Large intestine (tissue), 3 donors: ENCODE data around the gene TFF2. TPM values are rescaled to one million over a fixed set of nuclear protein-coding genes. Genes with fewer than 3 reads are reported as not detected.
A peak's percentile ranks its signal among the peaks of the same experiment; 100 is the strongest.

Experiments
- DNase-seq, 2 donors: peaks; one replicate each; pipeline versions ENCODE4 v3.0.0 to v3.0.0-alpha.2; 2013
- H3K27ac ChIP-seq: one replicate; pipeline ENCODE4 v1.5.1; 2013; ENCODE audit warnings: low read length
- H3K27me3 ChIP-seq: 2 replicates; pipeline ENCODE4 v1.6.1; 2013; ENCODE audit warnings: low read length; ENCODE audit not compliant: control insufficient read depth, insufficient read depth
- H3K36me3 ChIP-seq: 2 replicates; pipeline ENCODE4 v1.6.1; 2013; ENCODE audit warnings: low read length; ENCODE audit not compliant: control insufficient read depth, insufficient read depth
- H3K4me1 ChIP-seq: one replicate; pipeline ENCODE4 v1.6.1; 2013; ENCODE audit warnings: low read length; ENCODE audit not compliant: control insufficient read depth, insufficient read depth
- H3K4me3 ChIP-seq: one replicate; pipeline ENCODE4 v1.5.1; 2013; ENCODE audit warnings: low read length
- H3K9me3 ChIP-seq: one replicate; pipeline ENCODE4 v1.6.1; 2013; ENCODE audit warnings: mild to moderate bottlenecking, low read depth, low read length, moderate library complexity; ENCODE audit not compliant: control insufficient read depth
- WGBS: methylation state at CpG from one replicate; pipeline ENCODE4 v1.1.5; 2013; ENCODE audit warnings: low lambda C conversion rate; ENCODE audit not compliant: insufficient coverage; 5-methylcytosine and 5-hydroxymethylcytosine counted together
- polyA plus RNA-seq: library from polyadenylated mRNA; unstranded; fragments of 120-200 nt; gene quantifications from one replicate; pipeline ENCODE4 v1.2.1, GENCODE V29; 2013

The TFF2 gene
- polyA plus RNA-seq, 1 donor, result 0.12 TPM

DNA sequence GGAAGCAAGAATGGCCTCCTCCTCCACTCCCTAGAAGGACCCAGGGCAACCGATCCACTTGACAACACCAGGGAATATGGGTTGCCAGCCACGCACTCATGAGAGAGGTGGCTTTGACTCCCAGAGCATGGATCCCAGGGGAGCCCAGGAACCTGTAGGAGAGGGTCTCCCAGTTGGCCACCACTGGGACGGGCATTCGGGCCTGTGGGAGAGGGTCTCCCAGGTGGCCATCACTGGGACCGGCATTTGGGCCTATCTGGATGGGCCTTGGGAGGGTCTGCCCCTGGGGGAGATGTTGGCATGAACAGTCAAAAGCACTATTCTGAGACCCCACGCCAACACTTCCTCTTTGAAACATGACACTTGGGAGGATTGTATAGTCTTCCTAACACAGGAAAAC lies 15.0 kb upstream of the TFF2 start:
- peaks cover 32% of the 10 kb centered on the region for H3K4me1 ChIP-seq
- no peaks in the 10 kb centered on the region for H3K36me3 ChIP-seq
- WGBS, result no CpG with 5 or more reads among the region's 6 CpGs
- no peak overlapping the region for H3K27ac ChIP-seq
- no peaks in the 10 kb centered on the region for H3K9me3 ChIP-seq
- H3K4me3 ChIP-seq, result no peak overlapping the region
- H3K27me3 ChIP-seq, result no peaks in the 10 kb centered on the region
- no peak for DNase-seq

DNA sequence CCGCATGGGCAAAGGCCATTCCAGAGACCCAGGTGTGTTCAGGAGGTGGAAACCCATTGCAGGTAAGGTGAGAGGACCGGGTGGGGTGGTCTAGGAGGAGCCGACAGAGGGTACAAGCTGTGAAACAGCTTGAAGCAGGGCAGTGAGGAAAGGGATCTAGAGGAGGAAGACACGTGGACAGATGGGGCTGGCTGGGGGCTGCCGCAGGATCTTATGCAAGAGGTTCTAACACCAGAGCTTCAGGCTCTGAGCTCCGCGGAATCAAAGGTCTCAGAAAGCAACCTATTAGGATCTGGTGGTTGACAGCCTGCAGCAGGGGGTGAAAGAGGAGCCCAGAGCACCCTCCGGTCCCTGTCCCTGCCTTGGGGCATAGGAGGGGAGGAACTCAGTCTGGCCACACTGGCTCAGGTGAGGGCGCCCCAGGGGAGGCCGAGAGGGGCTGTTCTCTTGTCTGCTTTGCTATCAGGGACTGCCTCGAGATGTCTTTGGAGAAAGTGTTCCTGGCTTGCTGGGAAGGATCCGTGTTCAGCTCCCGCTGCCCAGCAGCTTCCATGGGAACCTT lies 13.6 kb upstream of the TFF2 start:
- Histone ChIP-seq H3K36me3 (no peaks in the 10 kb centered on the region), H3K9me3 (peaks cover 3% of the 10 kb centered on the region), H3K4me1 (peaks cover 32% of the 10 kb centered on the region), H3K27ac (no peak overlapping the region), H3K27me3 (no peaks in the 10 kb centered on the region), H3K4me3 (no peak overlapping the region)
- no peak for DNase-seq
- WGBS, result no CpG with 5 or more reads among the region's 13 CpGs

DNA sequence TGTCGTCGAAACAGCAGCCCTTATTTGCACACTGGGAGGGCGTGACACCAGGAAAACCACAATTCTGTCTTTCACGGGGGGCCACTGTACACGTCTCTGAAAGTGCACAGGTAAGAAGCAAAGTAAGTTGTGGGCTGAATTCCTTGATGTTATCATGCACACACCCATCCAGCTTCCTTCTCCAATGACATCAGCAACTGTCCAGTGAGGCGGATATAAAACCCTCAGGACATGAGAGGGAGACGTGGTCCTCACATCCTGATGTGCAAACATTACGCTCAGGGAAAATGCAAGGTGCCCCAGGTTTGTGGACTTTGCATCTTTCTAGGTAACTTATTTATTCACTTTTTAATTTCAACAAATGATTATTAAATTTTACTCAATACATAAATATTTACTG lies 12.5 kb upstream of the TFF2 start:
- H3K27ac ChIP-seq, result no peak overlapping the region
- WGBS, result no CpG with 5 or more reads among the region's 8 CpGs

DNA sequence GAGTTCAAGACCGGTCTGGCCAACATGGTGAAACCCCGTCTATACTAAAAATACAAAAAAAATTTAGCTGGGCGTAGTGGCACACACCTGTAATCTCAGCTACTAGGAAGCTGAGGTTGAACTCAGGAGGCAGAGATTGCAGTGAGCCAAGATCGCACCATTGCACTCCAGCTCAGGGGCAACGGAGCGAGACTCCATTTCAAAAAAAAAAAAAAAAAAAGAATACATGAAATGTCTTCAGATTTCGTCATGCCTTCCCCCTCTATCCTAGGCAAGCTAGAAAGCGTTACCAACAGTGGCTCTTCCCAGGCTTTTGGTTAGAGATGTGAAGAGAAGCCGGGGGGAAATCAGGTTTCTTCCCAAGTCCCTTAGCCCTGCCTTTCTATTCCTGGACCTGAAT lies 11.9 kb upstream of the TFF2 start:
- Histone ChIP-seq H3K4me3 (no peak overlapping the region), H3K27me3 (no peaks in the 10 kb centered on the region), H3K4me1 (peaks cover 28% of the 10 kb centered on the region), H3K36me3 (no peaks in the 10 kb centered on the region), H3K27ac (no peak overlapping the region), H3K9me3 (peaks cover 3% of the 10 kb centered on the region)
- no CpG with 5 or more reads among the region's 9 CpGs for WGBS
- DNase-seq, result no peak

More for the DNA sequence above, 12.5 kb upstream of the TFF2 start:
- Histone ChIP-seq H3K36me3 (no peaks in the 10 kb centered on the region), H3K4me1 (peaks cover 32% of the 10 kb centered on the region), H3K27me3 (no peaks in the 10 kb centered on the region), H3K9me3 (peaks cover 3% of the 10 kb centered on the region), H3K4me3 (no peak overlapping the region)
- peak; percentile 43 to 74 for DNase-seq

DNA sequence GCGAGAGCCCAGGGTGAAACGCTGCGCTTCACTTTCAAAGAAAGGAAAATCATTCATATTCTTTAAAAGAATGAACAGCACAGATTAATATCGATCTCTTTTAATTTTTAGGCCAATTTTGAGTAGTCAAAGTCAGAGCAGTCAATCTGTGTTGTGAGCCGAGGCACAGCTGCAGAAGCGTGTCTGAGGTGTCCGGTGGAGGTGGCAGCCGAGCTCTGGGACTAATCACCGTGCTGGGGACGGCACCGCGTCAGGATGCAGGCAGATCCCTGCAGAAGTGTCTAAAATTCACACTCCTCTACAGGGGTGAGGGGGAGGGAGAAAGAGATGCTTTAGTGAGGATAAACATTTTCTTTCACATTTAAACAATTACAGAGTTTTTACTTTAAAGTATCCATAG lies 11.4 kb upstream of the TFF2 start:
- H3K4me3 ChIP-seq, result no peak overlapping the region
- DNase-seq, result no peak
- H3K27ac ChIP-seq, result no peak overlapping the region
- peaks cover 3% of the 10 kb centered on the region for H3K9me3 ChIP-seq
- WGBS, result 100% methylated on average over 1 of the region's 12 CpGs
- H3K36me3 ChIP-seq, result no peaks in the 10 kb centered on the region
- no peaks in the 10 kb centered on the region for H3K27me3 ChIP-seq
- peaks cover 23% of the 10 kb centered on the region for H3K4me1 ChIP-seq

DNA sequence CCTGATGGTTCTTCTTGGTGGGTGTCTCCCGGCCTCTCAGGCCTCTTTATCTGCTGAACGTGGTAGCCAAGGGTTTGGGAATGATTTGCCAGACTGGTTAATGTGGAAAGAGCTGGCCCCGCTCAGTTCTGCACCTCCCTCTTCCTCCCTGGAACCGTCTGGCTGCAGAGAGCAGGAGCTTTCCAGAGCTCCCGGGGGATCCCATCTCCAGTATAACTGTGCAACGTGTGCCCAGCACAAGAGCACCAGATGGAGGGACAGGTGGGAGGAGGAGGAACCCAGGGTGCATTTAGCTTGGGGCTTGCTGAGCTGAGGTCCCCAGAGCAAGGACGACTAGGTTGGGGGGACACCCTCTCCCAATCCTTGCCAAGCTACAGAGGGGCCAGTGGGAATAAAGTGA lies 10.5 kb upstream of the TFF2 start:
- DNase-seq, result no peak
- WGBS, result no CpG with 5 or more reads among the region's 7 CpGs
- H3K27me3 ChIP-seq, result no peaks in the 10 kb centered on the region
- H3K36me3 ChIP-seq, result no peaks in the 10 kb centered on the region
- H3K4me3 ChIP-seq, result no peak overlapping the region
- peaks cover 6% of the 10 kb centered on the region for H3K9me3 ChIP-seq
- H3K27ac ChIP-seq, result no peak overlapping the region
- peaks cover 14% of the 10 kb centered on the region for H3K4me1 ChIP-seq

DNA sequence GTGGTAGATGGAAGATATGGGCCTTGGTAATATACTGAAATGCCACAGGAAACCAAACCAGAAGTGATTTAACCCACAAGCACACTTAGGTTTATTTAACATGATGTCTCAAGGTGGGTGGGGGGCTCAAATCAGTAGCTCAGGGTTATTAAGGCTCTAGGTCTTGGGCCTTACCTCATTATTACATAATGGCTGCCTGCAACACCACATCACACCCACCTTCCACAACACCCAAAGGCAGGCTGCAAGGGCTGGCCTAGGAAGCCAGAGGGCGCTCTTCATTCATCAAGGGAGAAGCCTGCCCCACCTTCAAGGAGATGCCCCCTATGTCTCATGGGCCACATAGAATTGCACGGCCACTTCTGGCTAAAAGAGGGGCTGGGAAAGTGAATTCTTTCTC lies 9.5 kb upstream of the TFF2 start:
- H3K4me3 ChIP-seq, result no peak overlapping the region
- no peak overlapping the region for H3K27ac ChIP-seq
- H3K4me1 ChIP-seq, result peaks cover 7% of the 10 kb centered on the region
- no peak for DNase-seq
- peaks cover 10% of the 10 kb centered on the region for H3K9me3 ChIP-seq
- H3K27me3 ChIP-seq, result no peaks in the 10 kb centered on the region
- no CpG with 5 or more reads among the region's 2 CpGs for WGBS
- no peaks in the 10 kb centered on the region for H3K36me3 ChIP-seq

DNA sequence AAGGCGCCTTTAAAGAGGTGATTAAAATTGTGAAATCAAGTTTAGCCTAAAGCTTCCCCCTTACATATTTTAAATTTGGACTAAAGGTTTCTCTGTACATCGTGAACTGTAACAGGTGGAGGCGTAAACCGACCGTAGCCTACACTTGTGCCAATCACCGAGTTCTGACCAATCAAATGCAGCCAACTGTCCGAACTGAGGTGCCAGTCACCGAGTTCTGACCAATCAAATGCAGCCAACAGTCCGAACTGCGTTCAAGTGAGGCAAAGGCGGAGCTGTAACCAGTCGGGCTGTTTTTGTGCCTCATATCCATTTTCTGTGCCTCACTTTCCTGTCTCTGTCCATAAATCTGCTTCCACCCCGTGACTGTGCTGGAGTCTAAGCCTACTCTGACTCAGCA lies 8.1 kb upstream of the TFF2 start:
- WGBS, result 22% methylated on average over 1 of the region's 13 CpGs
- Histone ChIP-seq H3K9me3 (peaks cover 13% of the 10 kb centered on the region), H3K4me1 (peaks cover 7% of the 10 kb centered on the region), H3K4me3 (no peak overlapping the region), H3K27ac (no peak overlapping the region), H3K27me3 (no peaks in the 10 kb centered on the region), H3K36me3 (no peaks in the 10 kb centered on the region)
- DNase-seq, result no peak

DNA sequence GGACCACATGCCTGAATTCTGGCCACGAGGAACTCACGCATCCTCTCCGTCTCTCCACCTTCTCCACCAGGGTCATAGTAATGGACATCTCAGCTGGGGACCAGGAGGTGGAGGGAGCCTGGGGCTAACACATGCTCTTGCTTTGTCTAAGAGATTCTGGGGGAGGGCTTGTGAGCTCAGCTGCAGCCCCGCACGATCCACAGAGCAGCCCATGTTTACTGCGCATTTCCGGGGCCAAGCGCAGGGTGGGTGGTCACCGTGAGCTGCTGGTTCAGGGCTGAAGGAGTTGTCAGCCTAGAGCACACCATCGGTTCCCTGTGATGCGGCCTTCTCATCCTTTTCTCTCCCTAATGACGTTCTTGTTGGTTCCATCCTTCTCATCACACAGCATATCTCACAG lies 7.5 kb upstream of the TFF2 start:
- H3K27ac ChIP-seq, result no peak overlapping the region
- no peak for DNase-seq

DNA sequence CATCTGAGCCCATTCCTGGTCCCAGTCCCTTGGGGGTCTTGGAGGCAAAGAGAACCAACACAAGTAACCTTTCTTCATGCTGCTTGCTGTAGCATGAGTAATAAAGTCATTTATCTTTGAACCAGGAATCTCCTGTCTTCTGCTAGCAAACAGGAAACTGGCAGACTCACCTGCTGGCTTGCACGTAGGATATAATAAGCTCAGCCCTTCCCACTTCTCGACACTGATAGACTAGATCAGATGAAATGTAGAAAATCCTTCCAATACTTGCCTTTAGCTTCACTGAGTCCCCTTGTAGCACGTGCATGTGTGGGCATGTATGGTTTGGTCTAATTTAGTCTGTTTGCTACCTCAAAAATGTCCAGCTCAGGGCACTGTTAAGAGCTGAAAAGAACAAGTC lies 6.5 kb upstream of the TFF2 start:
- no CpG with 5 or more reads among the region's 3 CpGs for whole genome bisulfite sequencing
- no peak overlapping the region for H3K27ac ChIP-seq

More for the DNA sequence above, 7.5 kb upstream of the TFF2 start:
- H3K27me3 ChIP-seq, result no peaks in the 10 kb centered on the region
- no peaks in the 10 kb centered on the region for H3K36me3 ChIP-seq
- peaks cover 13% of the 10 kb centered on the region for H3K9me3 ChIP-seq
- peaks cover 4% of the 10 kb centered on the region for H3K4me1 ChIP-seq
- WGBS, result no CpG with 5 or more reads among the region's 12 CpGs
- H3K4me3 ChIP-seq, result no peak overlapping the region

DNA sequence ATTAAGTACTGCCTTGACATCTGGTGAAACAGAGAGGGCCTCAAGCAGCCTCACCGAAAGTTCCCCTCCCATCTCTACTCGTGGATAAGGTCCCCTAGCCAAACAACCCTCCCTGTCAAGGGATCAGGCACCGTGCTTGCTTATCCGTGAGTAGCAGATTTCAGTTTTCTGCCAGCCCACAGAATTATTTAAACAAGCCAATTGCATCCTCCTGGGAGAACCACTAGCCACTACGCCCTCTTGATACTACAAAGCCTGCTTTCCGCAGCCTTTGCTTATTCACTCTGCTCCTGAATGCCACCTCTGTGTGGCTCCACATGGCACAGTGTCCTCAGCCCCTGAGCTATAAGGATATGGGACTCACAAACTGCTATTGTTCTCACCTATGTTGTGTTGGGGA lies 5.9 kb upstream of the TFF2 start:
- Histone ChIP-seq H3K36me3 (no peaks in the 10 kb centered on the region), H3K27me3 (no peaks in the 10 kb centered on the region), H3K27ac (no peak overlapping the region), H3K9me3 (peaks cover 13% of the 10 kb centered on the region), H3K4me3 (no peak overlapping the region), H3K4me1 (no peaks in the 10 kb centered on the region)
- no CpG with 5 or more reads among the region's 6 CpGs for WGBS
- DNase-seq, result no peak

More for the DNA sequence above, 6.5 kb upstream of the TFF2 start:
- H3K4me1 ChIP-seq, result no peaks in the 10 kb centered on the region
- DNase-seq, result no peak
- no peaks in the 10 kb centered on the region for H3K27me3 ChIP-seq
- no peak overlapping the region for H3K4me3 ChIP-seq
- H3K9me3 ChIP-seq, result peaks cover 13% of the 10 kb centered on the region
- H3K36me3 ChIP-seq, result no peaks in the 10 kb centered on the region
